ENCODE measurements around the gene SOSTDC1. TPM values are rescaled to one million over a fixed set of nuclear protein-coding genes. Genes with fewer than 3 reads are reported as not detected.

SOSTDC1 gene
- total RNA-seq, 2 donors from 2014 or later, result not detected

DNA sequence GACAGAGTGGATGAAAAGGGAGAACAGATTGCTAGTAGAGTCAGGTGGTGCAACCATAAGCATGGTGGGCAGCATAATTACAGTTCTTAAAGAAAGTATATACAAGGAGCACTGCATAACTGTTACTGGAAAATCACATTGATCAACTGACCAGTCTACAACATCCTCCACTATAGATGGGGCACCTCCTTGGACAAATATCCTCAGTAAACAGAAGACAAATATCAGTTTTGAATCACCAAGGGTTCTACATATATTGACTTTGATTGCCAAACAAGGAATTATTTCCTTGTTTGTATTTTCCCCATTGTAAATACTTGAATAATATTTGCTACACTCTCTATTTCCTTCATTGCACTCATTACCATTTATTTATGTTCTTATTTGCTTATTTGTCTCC lies 26.6 kb downstream of the SOSTDC1 start:
- H3K27me3 ChIP-seq, result no peaks in the 10 kb centered on the region
- no peaks in the 10 kb centered on the region for H3K9me3 ChIP-seq
- DNase-seq, result no peak
- no peaks in the 10 kb centered on the region for H3K36me3 ChIP-seq (replicated peaks in 1 of 2; ENCODE audit: insufficient read depth in 1 of 2, low read depth in 2 of 2)
- TF ChIP-seq POLR2A (IDR thresholded peaks at IDR 0.05), result no peak
- no peak for TF ChIP-seq CTCF (IDR thresholded peaks at IDR 0.05)
- intact Hi-C loops (cut with DNase I), result loop anchor here (10.0 kb wide), 1 partner anchor 126 kb away; no protein-coding TSS in a partner anchor
- no peak overlapping the region for H3K4me3 ChIP-seq
- no peak overlapping the region for H3K27ac ChIP-seq
- ATAC-seq, result no peak
- H3K4me1 ChIP-seq, result no peaks in the 10 kb centered on the region

GRCh38 chr7:16436306-16436705 lies 29.2 kb downstream of the SOSTDC1 start:
- H3K36me3 ChIP-seq (replicated peaks in 1 of 2; ENCODE audit: insufficient read depth in 1 of 2, low read depth in 2 of 2), result no peaks in the 10 kb centered on the region
- H3K27ac ChIP-seq, result no peak overlapping the region
- 47 to 57% methylated on average over 2 of the region's 2 CpGs for WGBS, 2 donors
- no peaks in the 10 kb centered on the region for H3K4me1 ChIP-seq
- TF ChIP-seq POLR2A (IDR thresholded peaks at IDR 0.05), result no peak
- no peak for TF ChIP-seq CTCF (IDR thresholded peaks at IDR 0.05)
- DNase-seq, result no peak
- intact Hi-C loops (cut with DNase I), result loop anchor here (10.0 kb wide), 1 partner anchor 128 kb away; no protein-coding TSS in a partner anchor
- H3K9me3 ChIP-seq, result no peaks in the 10 kb centered on the region
- H3K4me3 ChIP-seq, result no peak overlapping the region
- no peaks in the 10 kb centered on the region for H3K27me3 ChIP-seq
- ATAC-seq, result no peak

- ATAC-seq, result no peak
- H3K4me3 ChIP-seq, result no peak overlapping the region
Observed at GRCh38 chr7:16433568-16434122, 31.9 kb downstream of the SOSTDC1 start.

GRCh38 chr7:16432425-16432731 lies 33.2 kb downstream of the SOSTDC1 start:
- no peaks in the 10 kb centered on the region for H3K27me3 ChIP-seq
- no peaks in the 10 kb centered on the region for H3K4me1 ChIP-seq
- intact Hi-C loops (cut with DNase I), result loop anchor here (10.0 kb wide), 1 partner anchor 132 kb away; no protein-coding TSS in a partner anchor
- no peaks in the 10 kb centered on the region for H3K9me3 ChIP-seq
- no peak for ATAC-seq
- no peak overlapping the region for H3K27ac ChIP-seq
- no peak overlapping the region for H3K4me3 ChIP-seq
- 80 to 94% methylated on average over 1 of the region's 1 CpG for WGBS, 2 donors
- no peaks in the 10 kb centered on the region for H3K36me3 ChIP-seq (replicated peaks in 1 of 2; ENCODE audit: insufficient read depth in 1 of 2, low read depth in 2 of 2)
- no peak for TF ChIP-seq POLR2A (IDR thresholded peaks at IDR 0.05)
- TF ChIP-seq CTCF (IDR thresholded peaks at IDR 0.05), result no peak
- no peak for DNase-seq

More at GRCh38 chr7:16433568-16434122, 31.9 kb downstream of the SOSTDC1 start:
- no peaks in the 10 kb centered on the region for H3K9me3 ChIP-seq
- 40 to 44% methylated on average over 2 of the region's 2 CpGs for WGBS, 2 donors
- H3K36me3 ChIP-seq (replicated peaks in 1 of 2; ENCODE audit: insufficient read depth in 1 of 2, low read depth in 2 of 2), result no peaks in the 10 kb centered on the region
- TF ChIP-seq POLR2A (IDR thresholded peaks at IDR 0.05) (no peak), CTCF (IDR thresholded peaks at IDR 0.05) (no peak)
- no peaks in the 10 kb centered on the region for H3K4me1 ChIP-seq
- H3K27me3 ChIP-seq, result no peaks in the 10 kb centered on the region
- intact Hi-C loops (cut with DNase I), result loop anchor here (10.0 kb wide), 1 partner anchor 131 kb away; no protein-coding TSS in a partner anchor
- no peak for DNase-seq
- H3K27ac ChIP-seq, result no peak overlapping the region
